ENCODE measurements around the gene CFD.

The CFD gene

GRCh38 chr19:879711-880438, 20.4 kb downstream of the CFD start (continued):
- no peak for TF ChIP-seq MYNN (tag by site-specific recombination; IDR thresholded peaks at IDR 0.05; ENCODE audit: borderline replicate concordance)
- TF ChIP-seq GLIS2 (tag by site-specific recombination; IDR thresholded peaks at IDR 0.05) = no peak
- TF ChIP-seq ZNF354C (tag by site-specific recombination; IDR thresholded peaks at IDR 0.05; ENCODE audit: borderline replicate concordance, low read depth) = no peak
- TF ChIP-seq, protein P1, sequence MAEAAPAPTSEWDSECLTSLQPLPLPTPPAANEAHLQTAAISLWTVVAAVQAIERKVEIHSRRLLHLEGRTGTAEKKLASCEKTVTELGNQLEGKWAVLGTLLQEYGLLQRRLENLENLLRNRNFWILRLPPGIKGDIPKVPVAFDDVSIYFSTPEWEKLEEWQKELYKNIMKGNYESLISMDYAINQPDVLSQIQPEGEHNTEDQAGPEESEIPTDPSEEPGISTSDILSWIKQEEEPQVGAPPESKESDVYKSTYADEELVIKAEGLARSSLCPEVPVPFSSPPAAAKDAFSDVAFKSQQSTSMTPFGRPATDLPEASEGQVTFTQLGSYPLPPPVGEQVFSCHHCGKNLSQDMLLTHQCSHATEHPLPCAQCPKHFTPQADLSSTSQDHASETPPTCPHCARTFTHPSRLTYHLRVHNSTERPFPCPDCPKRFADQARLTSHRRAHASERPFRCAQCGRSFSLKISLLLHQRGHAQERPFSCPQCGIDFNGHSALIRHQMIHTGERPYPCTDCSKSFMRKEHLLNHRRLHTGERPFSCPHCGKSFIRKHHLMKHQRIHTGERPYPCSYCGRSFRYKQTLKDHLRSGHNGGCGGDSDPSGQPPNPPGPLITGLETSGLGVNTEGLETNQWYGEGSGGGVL (tag by site-specific recombination; IDR thresholded peaks at IDR 0.05) = no peak
- 0 out of 2 replicates have a peak, but pooled peaks have one; percentile 45 for TF ChIP-seq KLF9 (tag by site-specific recombination; IDR thresholded peaks at IDR 0.05; ENCODE audit: low read depth)
- TF ChIP-seq ZXDB (tag by site-specific recombination; IDR thresholded peaks at IDR 0.05) = no peak
- no peak for TF ChIP-seq ZSCAN16 (tag by site-specific recombination; IDR thresholded peaks at IDR 0.05)
- no peak for TF ChIP-seq KLF16 (tag by site-specific recombination; IDR thresholded peaks at IDR 0.05)
- TF ChIP-seq ZNF701 (tag by site-specific recombination; IDR thresholded peaks at IDR 0.05) = no peak
- TF ChIP-seq ZNF596 (tag by site-specific recombination; IDR thresholded peaks at IDR 0.05) = no peak
- TF ChIP-seq ZNF19 (tag by site-specific recombination; IDR thresholded peaks at IDR 0.05; ENCODE audit: low read depth) = no peak
- no peak for TF ChIP-seq ZNF16 (tag by site-specific recombination; IDR thresholded peaks at IDR 0.05; ENCODE audit: low read depth)
- TF ChIP-seq ZNF211 (tag by site-specific recombination; IDR thresholded peaks at IDR 0.05; ENCODE audit: low read depth) = no peak
- no peak for TF ChIP-seq ZBTB8A (tag by site-specific recombination; IDR thresholded peaks at IDR 0.05)
- TF ChIP-seq, protein P2, sequence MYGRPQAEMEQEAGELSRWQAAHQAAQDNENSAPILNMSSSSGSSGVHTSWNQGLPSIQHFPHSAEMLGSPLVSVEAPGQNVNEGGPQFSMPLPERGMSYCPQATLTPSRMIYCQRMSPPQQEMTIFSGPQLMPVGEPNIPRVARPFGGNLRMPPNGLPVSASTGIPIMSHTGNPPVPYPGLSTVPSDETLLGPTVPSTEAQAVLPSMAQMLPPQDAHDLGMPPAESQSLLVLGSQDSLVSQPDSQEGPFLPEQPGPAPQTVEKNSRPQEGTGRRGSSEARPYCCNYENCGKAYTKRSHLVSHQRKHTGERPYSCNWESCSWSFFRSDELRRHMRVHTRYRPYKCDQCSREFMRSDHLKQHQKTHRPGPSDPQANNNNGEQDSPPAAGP (tag by site-specific recombination; IDR thresholded peaks at IDR 0.05) = no peak
- no peak for TF ChIP-seq ZBTB17 (tag by site-specific recombination; IDR thresholded peaks at IDR 0.05)
- peak; percentile 32; the same call in 1 of the 2 replicates for TF ChIP-seq KLF8 (tag by site-specific recombination; IDR thresholded peaks at IDR 0.05)

- H3K27ac ChIP-seq (ENCODE audit: extremely low read depth, low read depth, low read length) = no peak overlapping the region
- no peaks in the 10 kb centered on the region for H3K9me3 ChIP-seq (ENCODE audit: control insufficient read depth, insufficient read depth, low read depth, low read length)
- no peak overlapping the region for H3K4me3 ChIP-seq (ENCODE audit: low read depth, low read length)
- POLR2A ChIA-PET = interaction anchor here (1.6 kb wide), 1 partner anchor 14 kb away, joined by 4 read pairs; no protein-coding TSS in a partner anchor
- CTCF ChIA-PET = interaction anchor here (0.6 to 1.1 kb wide), 3 partner anchors 41 to 216 kb away, joined by 3 to 4 read pairs (median 3); no protein-coding TSS in a partner anchor
- H3K36me3 ChIP-seq (ENCODE audit: control insufficient read depth in 2 of 2, insufficient read depth in 1 of 2, low read length in 2 of 2) = peaks cover 0 to 67% of the 10 kb centered on the region in 2 experiments; a peak in 2 of 3 replicates
- no peaks in the 10 kb centered on the region for H3K4me1 ChIP-seq (ENCODE audit: control insufficient read depth, insufficient read depth, low read length)
- TF ChIP-seq ZNF335 (tag by site-specific recombination; conservative IDR thresholded peaks at IDR 0.05) (no peak), ZNF624 (tag by site-specific recombination; IDR thresholded peaks at IDR 0.05) (no peak), ZNF274 (IDR thresholded peaks at IDR 0.05; ENCODE audit: low read length) (no peak), ZNF274 (tag by site-specific recombination; IDR thresholded peaks at IDR 0.05; ENCODE audit: borderline replicate concordance) (no peak), MZF1 (tag by site-specific recombination; IDR thresholded peaks at IDR 0.05; ENCODE audit: borderline replicate concordance) (no peak), ZNF391 (tag by site-specific recombination; IDR thresholded peaks at IDR 0.05; ENCODE audit: borderline replicate concordance, low read depth) (no peak), ZNF24 (tag by site-specific recombination; IDR thresholded peaks at IDR 0.05) (no peak)
- TF ChIP-seq, protein P3, sequence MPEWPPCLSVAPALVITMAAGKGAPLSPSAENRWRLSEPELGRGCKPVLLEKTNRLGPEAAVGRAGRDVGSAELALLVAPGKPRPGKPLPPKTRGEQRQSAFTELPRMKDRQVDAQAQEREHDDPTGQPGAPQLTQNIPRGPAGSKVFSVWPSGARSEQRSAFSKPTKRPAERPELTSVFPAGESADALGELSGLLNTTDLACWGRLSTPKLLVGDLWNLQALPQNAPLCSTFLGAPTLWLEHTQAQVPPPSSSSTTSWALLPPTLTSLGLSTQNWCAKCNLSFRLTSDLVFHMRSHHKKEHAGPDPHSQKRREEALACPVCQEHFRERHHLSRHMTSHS (tag by site-specific recombination; IDR thresholded peaks at IDR 0.05) = no peak
- TF ChIP-seq, protein P4, sequence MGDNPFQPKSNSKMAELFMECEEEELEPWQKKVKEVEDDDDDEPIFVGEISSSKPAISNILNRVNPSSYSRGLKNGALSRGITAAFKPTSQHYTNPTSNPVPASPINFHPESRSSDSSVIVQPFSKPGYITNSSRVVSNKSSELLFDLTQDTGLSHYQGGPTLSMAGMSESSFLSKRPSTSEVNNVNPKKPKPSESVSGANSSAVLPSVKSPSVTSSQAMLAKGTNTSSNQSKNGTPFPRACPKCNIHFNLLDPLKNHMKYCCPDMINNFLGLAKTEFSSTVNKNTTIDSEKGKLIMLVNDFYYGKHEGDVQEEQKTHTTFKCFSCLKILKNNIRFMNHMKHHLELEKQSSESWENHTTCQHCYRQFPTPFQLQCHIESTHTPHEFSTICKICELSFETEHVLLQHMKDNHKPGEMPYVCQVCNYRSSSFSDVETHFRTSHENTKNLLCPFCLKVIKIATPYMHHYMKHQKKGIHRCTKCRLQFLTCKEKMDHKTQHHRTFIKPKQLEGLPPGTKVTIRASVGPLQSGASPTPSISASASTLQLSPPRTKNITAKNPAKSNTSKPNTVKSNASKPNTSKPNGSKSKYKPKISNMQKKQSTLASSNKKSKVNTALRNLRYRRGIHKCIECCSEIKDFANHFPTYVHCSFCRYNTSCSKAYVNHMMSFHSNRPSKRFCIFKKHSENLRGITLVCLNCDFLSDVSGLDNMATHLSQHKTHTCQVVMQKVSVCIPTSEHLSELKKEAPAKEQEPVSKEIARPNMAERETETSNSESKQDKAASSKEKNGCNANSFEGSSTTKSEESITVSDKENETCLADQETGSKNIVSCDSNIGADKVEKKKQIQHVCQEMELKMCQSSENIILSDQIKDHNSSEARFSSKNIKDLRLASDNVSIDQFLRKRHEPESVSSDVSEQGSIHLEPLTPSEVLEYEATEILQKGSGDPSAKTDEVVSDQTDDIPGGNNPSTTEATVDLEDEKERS (tag by site-specific recombination; IDR thresholded peaks at IDR 0.05) = no peak
- TF ChIP-seq, protein P5, sequence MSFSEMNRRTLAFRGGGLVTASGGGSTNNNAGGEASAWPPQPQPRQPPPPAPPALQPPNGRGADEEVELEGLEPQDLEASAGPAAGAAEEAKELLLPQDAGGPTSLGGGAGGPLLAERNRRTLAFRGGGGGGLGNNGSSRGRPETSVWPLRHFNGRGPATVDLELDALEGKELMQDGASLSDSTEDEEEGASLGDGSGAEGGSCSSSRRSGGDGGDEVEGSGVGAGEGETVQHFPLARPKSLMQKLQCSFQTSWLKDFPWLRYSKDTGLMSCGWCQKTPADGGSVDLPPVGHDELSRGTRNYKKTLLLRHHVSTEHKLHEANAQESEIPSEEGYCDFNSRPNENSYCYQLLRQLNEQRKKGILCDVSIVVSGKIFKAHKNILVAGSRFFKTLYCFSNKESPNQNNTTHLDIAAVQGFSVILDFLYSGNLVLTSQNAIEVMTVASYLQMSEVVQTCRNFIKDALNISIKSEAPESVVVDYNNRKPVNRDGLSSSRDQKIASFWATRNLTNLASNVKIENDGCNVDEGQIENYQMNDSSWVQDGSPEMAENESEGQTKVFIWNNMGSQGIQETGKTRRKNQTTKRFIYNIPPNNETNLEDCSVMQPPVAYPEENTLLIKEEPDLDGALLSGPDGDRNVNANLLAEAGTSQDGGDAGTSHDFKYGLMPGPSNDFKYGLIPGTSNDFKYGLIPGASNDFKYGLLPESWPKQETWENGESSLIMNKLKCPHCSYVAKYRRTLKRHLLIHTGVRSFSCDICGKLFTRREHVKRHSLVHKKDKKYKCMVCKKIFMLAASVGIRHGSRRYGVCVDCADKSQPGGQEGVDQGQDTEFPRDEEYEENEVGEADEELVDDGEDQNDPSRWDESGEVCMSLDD (tag by site-specific recombination; IDR thresholded peaks at IDR 0.05) = no peak
Measured at GRCh38 chr19:881385-882071, 22.1 kb downstream of the CFD start.
